Endothelial cell of hepatic sinusoid (primary cell): ENCODE results near the gene HOXC9.

Experiments
- in situ Hi-C: cut with HindIII; loops from 2 replicates; pipeline ENCODE4 v1.10.0; 2017; ENCODE audit warnings: low sequenced_read_pairs

HOXC9 gene

DNA sequence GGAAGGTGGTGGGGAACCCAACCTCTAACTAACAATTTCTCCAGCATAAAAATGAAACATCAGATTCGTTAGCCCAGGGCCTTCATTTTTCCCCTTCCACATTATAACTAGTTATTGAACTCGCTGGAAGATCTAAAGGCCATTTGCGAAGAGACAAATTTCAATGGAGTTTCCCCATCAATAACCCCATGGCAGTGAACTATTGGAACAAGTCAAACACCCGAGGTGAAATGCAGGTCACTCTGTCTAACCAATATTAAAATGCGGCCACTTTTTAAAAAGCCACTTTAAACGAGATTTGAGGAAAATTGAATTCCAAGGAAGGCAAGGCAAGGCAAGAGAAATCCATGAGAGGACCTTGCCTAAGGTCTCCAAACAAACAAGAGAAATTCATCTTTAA lies 49.1 kb downstream of the HOXC9 start:
- in situ Hi-C loops: no loop called here

DNA sequence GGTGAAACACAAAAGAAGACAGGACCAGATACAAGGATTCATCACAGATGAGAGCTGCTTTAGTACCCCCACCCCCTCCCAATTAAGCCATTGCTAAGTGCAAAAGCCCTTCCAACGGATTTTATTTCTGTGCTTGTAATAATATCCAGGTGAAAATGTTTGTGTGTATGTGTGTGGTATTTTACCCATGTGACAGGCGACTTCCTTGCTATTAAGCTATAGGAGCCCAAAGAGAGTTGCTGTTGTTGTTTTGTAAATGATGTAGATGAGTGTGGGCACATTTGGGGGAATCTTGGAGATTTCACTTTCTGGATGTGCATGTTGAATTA lies 50.5 kb downstream of the HOXC9 start:
- in situ Hi-C loops: no loop called here

DNA sequence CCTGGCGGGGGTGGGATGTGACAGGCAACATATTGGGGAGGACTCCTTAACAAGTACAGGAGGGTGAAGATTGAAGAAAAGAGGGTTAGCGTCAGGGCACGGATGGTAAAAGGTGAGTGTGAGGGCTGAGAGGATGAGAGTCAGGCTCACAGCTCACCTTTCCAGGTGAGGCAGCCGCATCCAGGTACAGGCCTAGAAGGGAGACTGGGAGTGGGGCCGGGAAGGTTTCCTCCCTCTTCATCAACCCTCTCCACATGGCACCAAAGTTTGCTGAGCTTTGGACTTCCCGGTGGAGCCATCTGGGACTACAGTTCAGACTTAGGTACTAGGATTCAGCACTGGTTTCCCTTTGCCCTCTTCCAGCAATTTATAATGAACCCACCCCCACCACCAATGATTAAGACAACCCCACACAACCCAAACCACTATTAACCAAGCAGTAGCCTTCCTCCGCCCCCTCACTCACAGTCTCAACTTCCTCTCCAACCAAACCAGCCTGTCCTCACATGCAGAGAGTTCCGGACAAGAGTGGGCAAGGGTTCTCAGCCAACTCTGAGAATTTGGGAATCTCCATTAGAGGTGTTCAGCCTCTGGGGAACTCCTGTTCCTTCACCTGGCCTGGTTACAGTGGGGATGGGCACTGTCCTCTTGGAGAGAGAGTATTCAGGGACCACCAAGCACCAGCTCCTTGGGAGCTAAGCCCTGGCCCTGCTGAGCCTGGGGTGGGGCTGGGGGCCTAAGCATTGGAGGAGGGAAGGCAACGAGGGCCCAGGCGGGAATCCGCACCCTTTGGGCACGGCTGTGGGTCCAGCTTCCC lies 51.3 kb downstream of the HOXC9 start:
- in situ Hi-C loops: no loop called here

DNA sequence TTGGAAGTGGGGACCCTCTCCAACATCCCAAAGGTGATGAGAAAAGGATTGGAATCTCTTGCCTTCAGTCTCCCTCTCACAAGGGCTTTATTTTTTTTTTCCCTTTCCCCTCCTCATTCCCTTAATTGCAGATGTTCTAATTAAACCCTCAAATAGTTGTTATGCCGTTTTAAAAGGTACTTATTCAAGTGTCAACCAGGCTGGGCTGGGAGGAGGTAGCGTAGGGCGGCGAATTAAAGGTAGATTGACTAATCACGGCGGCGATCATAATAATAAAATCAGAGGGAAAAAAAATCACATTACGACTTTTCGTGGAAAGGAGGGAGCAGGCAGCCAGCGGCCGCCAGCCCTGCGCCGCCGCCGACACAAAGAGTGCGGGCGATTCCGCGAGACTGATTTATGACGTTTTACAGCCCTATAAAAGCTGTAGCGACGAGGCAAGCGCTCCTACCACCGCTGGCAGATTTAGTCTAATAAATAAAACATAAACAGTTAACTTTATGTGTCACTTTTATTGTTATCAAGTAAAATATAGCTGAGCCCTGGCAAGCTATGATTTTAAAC lies 52.0 kb downstream of the HOXC9 start:
- in situ Hi-C loops: no loop called here

DNA sequence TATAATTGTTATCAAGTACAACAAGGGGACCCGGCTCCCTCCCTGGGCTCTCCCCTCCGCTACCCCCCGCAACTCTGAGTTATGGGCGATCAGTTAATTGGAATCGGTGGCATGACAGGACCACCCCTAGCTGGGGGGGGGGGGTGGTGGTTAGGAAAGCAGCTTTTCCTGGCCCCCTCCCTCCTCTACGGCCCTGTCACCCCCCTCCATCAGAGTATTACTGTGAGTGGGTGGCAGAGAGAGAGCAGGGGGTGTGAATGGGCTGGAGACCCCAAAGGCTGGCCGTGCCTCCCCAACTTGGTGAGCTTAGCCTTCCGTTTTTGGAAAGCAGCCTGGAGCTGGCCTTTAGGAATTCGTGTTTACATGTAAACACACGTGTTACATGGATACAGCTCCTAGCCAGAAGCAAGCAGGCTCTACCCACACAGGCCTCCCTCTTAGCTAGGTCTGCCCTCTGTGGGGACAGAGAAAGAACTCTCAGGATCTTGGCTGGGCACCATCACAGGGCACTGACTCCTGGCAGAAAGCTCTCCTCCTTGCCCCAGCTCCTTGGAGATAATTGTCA lies 52.6 kb downstream of the HOXC9 start:
- in situ Hi-C loops: no loop called here
